A172 (cell line): ENCODE measurements around the gene B3GALT6. TPM values are rescaled to one million over a fixed set of nuclear protein-coding genes. Genes with fewer than 3 reads are reported as not detected.

ENCODE experiments used
- DNase-seq: peaks from one replicate; pipeline ENCODE4 v3.0.0-alpha.2; 2015; ENCODE audit warnings: low spot score
- total RNA-seq: library from RNA; depleted of rRNA; stranded (reverse); fragments of >200 nt; shearing (Covaris generic); gene quantifications from 2 replicates; pipeline ENCODE4 v1.2.3, GENCODE V29; 2014

B3GALT6 gene
- total RNA-seq, 1 experiment from 2014 or later = 38.8 TPM

GRCh38 chr1:1215881-1216605, 16.0 kb upstream of the B3GALT6 start:
- no peak for DNase-seq

GRCh38 chr1:1216770-1217620, 15.0 kb upstream of the B3GALT6 start:
- no peak for DNase-seq

- peak; percentile 75 for DNase-seq
Measured at GRCh38 chr1:1217621-1218523, 14.2 kb upstream of the B3GALT6 start.

GRCh38 chr1:1218524-1219200, 13.4 kb upstream of the B3GALT6 start:
- no peak for DNase-seq

- DNase-seq = no peak
Measured at GRCh38 chr1:1219341-1219740, 12.7 kb upstream of the B3GALT6 start.

- no peak for DNase-seq
Measured at GRCh38 chr1:1220197-1220596, 11.8 kb upstream of the B3GALT6 start.

- no peak for DNase-seq
Measured at GRCh38 chr1:1221887-1222574, 10.0 kb upstream of the B3GALT6 start.

GRCh38 chr1:1222575-1223225, 9.3 kb upstream of the B3GALT6 start:
- DNase-seq = no peak

GRCh38 chr1:1223321-1223720, 8.7 kb upstream of the B3GALT6 start:
- no peak for DNase-seq

- no peak for DNase-seq
Measured at GRCh38 chr1:1223891-1224290, 8.1 kb upstream of the B3GALT6 start.

GRCh38 chr1:1225238-1225845, 6.7 kb upstream of the B3GALT6 start:
- no peak for DNase-seq

- DNase-seq = no peak
Measured at GRCh38 chr1:1225913-1226312, 6.1 kb upstream of the B3GALT6 start.

- DNase-seq = no peak
Measured at GRCh38 chr1:1226566-1227362, 5.3 kb upstream of the B3GALT6 start.

- no peak for DNase-seq
Measured at GRCh38 chr1:1227386-1227785, 4.7 kb upstream of the B3GALT6 start.

GRCh38 chr1:1228187-1228586, 3.9 kb upstream of the B3GALT6 start:
- DNase-seq = no peak

- DNase-seq = no peak
Measured at GRCh38 chr1:1228596-1229321, 3.3 kb upstream of the B3GALT6 start.

- no peak for DNase-seq
Measured at GRCh38 chr1:1229770-1230169, 2.3 kb upstream of the B3GALT6 start.

GRCh38 chr1:1230656-1231399, 1.2 kb upstream of the B3GALT6 start:
- DNase-seq = peak; percentile 56
